GM13976 (cell line): ENCODE data around the gene B3GNT4.

Experiments used
- DNase-seq: peaks from one replicate; pipeline ENCODE4 v3.0.0; 2012; ENCODE audit warnings: low spot score
- in situ Hi-C: fragments of 300-500 bp; cut with MboI; formaldehyde crosslinking; loops from one replicate; pipeline ENCODE4 v1.12.0; 2022; ENCODE audit warnings: low sequenced_read_pairs, mixed read lengths, inconsistent platforms; ENCODE audit not compliant: unreplicated experiment
- TF ChIP-seq, protein P1 (sequence below): IDR thresholded peaks from 2 replicates; pipeline ENCODE4 v1.5.1; 2012; ENCODE audit warnings: borderline replicate concordance, mild to moderate bottlenecking; ENCODE audit not compliant: insufficient read depth; ENCODE audit errors: extremely low read depth, missing control alignments, control extremely low read depth

The B3GNT4 gene

DNA sequence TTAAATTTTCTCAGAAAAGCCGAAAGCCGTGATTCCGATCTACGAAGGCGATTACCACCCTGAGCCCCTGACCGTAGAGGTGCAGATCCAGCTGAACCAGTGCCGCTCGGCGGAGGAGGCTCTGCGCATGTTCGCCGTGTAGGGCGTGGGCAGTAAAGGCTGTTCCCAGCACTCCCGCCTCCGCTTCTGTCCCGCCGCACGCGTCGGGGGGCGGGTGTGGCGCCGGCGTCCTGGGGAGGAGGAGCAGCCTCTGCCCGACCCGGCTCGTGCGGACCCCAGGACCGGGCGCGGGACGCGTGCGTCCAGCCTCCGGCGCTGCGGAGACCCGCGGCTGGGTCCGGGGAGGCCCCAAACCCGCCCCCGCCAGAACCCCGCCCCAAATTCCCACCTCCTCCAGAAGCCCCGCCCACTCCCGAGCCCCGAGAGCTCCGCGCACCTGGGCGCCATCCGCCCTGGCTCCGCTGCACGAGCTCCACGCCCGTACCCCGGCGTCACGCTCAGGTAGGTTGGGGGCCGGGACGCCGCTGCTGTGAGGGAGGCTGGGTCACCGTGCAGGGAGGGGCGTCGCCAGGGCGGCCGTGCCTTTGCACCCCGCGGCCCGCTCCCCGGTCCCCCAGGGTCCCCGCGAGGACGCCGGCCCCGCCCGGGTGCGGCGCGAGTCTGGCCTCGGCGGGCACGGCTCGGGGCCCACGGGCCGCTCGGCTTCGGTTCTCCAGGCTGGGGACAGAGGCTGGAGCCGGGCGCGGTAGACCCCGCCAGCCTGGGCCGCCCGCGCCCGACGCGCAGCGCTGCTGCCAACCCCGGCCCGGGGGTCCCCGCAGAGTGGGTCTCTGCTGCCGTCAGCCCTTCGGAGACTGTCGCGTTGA, at the start of gene B3GNT4:
TSS of gene B3GNT4 (plus strand) at position 409 of the 866 bp plus-strand sequence. CDS start 910 bp downstream, outside the sequence.
- TF ChIP-seq, protein P1, sequence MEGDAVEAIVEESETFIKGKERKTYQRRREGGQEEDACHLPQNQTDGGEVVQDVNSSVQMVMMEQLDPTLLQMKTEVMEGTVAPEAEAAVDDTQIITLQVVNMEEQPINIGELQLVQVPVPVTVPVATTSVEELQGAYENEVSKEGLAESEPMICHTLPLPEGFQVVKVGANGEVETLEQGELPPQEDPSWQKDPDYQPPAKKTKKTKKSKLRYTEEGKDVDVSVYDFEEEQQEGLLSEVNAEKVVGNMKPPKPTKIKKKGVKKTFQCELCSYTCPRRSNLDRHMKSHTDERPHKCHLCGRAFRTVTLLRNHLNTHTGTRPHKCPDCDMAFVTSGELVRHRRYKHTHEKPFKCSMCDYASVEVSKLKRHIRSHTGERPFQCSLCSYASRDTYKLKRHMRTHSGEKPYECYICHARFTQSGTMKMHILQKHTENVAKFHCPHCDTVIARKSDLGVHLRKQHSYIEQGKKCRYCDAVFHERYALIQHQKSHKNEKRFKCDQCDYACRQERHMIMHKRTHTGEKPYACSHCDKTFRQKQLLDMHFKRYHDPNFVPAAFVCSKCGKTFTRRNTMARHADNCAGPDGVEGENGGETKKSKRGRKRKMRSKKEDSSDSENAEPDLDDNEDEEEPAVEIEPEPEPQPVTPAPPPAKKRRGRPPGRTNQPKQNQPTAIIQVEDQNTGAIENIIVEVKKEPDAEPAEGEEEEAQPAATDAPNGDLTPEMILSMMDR = no peak
- in situ Hi-C loops = no loop called here
- peak; percentile 77 for DNase-seq

DNA sequence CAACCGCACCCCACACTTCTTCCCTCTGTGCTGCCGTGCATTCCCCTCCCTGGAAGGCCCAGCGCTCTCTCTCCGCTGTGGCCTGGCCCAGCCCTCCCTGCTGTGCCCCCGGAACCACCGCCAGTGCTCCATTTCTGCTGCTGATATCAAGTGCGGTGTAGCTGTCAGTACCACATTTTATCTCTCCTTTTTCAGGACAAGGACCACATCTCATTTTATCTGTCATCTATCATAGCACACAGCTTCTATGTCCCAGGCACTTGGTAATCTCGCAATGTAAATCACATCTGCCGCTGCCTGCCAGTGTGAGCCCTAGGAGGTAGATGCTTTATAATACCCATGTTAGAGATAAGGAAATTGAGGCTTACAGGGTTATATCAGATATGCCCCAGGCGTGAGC, 47.8 kb upstream of the B3GNT4 start:
- DNase-seq = no peak
- TF ChIP-seq, protein P1 = no peak
- in situ Hi-C loops = no loop called here

DNA sequence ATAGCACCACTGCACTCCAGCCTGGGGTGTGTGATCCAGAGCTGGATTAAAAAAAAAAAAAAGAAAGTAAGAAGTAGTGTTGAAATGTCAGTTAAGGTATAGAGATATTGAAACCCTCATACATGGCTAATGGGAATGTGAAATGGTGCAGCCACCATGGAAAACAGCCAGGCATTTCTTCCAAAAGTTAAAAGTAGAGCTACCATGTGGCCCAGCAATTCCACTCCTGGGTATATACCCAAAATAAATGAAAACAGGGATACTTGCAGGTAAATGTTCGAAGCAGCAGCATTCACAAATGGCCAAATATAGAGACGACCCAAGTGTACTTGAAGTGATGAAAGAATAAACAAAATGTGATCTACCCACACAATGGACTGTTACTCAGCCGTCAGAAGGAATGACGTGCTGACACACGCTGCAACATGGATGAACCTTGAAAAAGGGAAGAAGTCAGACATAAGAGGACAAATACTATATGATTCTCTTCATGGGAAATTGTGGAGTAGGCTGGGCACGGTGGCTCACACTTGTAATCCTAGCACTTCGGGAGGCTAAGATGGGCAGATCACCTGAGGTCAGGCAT, 44.7 kb upstream of the B3GNT4 start:
- TF ChIP-seq, protein P1 = no peak
- in situ Hi-C loops = no loop called here
- no peak for DNase-seq

DNA sequence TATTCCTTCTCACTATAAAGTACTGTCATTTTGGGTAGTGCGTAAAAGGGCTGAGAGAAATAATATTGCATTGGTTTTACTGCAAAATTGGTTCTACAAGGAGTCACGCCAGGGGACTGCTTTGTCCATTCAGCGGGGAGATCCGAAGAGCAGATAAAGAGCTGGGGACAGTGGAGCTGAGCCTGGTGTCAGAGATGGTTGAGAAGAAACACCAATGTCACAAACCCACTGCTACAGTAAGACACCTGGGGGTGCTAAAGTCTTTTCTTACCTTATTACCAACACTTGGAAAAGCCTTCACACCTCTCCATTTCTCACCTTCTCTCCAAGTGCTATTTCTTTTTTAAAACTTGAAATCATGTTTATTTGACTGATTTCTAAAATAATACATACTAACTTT, 43.6 kb upstream of the B3GNT4 start:
- DNase-seq = peak; percentile 47
- in situ Hi-C loops = no loop called here
- TF ChIP-seq, protein P1 = peak; percentile 15

DNA sequence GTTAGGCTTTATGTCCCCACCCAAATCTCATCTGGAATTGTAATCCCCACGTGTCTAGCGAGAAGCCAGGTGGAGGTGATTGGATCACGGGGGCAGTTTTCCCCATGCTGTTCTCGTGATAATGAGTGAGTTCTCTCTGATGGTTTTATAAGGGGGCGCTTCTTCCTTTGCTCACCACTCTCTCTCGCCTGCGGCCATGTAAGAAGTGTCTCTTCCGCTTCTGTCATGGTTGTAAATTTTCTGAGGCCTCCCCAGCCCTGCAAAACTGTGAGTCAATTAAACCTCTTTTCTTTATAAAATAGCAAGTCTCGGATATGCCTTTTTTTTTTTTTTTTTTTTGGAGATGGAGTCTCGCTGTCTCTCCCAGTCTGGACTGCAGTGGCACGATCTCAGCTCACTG, 42.7 kb upstream of the B3GNT4 start:
- TF ChIP-seq, protein P1 = no peak
- in situ Hi-C loops = no loop called here

DNA sequence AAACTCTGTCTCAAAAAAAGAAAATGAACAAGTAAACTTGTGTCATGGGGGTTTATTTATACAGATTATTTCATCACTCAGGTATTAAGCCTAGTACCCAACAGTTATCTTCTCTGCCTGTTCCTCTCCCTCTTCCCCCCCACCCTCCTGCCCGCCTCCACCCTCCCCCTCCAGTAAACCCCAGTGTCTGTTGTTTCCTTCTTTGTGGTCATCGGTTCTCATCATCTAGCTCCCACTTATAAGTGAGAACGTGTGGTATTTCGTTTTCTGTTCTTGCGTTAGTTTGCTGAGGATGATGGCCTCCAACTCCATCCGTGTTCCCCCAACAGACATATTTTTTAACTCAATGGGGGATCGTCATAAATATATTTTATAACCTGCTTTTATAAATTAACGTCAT, 41.8 kb upstream of the B3GNT4 start:
- in situ Hi-C loops = no loop called here
- DNase-seq = no peak
- TF ChIP-seq, protein P1 = no peak

More for the DNA sequence above, 42.7 kb upstream of the B3GNT4 start:
- DNase-seq = no peak

DNA sequence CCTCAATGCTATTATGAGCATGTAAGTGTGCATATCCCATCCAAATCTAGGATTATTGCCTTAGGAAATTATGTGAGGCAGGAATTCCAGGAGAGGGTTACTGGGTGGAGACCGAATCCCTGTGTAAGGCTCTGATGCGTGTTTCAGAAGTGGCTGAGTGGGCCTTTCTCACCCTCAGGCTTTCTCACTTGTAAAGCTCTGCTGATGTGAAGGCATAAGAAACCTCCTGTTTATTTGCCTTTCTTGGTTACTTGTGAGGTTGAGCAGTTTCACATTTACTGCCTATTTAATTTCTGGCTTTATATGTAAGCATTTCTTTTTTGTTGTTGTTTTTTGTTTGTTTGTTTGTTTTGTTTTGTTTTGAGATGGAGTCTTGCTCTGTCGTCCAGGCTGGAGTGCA, 40.5 kb upstream of the B3GNT4 start:
- no peak for DNase-seq
- in situ Hi-C loops = no loop called here
- TF ChIP-seq, protein P1 = no peak
